HCT116 (cell line): ENCODE results near the gene ANKMY2.

Experiments used
- CEBPB ChIP-seq: IDR thresholded peaks from 2 replicates; pipeline ENCODE4 v1.6.1; 2012; ENCODE audit warnings: low read depth
- EZH2 ChIP-seq: fragments of 200-600 bp; sonication (generic); IDR thresholded peaks from 2 replicates; pipeline ENCODE4 v1.6.1; 2017; ENCODE audit warnings: antibody characterized with exemption, mixed run types
- EZH2phosphoT487 ChIP-seq: fragments of 200-600 bp; IDR thresholded peaks from 2 replicates; pipeline ENCODE4 v1.6.1; 2018; ENCODE audit warnings: antibody characterized with exemption, borderline replicate concordance
- FOSL1 ChIP-seq: IDR thresholded peaks from 2 replicates; pipeline ENCODE4 v1.6.1; 2012; ENCODE audit warnings: low read depth
- POLR2A ChIP-seq: IDR thresholded peaks from 2 replicates; pipeline ENCODE4 v1.7.0; 2011; ENCODE audit warnings: borderline replicate concordance; ENCODE audit not compliant: insufficient read depth, insufficient read length; ENCODE audit errors: extremely low read depth
- POLR2AphosphoS5 ChIP-seq: IDR thresholded peaks from 2 replicates; pipeline ENCODE4 v1.6.1; 2011; ENCODE audit warnings: mild to moderate bottlenecking, low read depth, low read length, moderate library complexity
- RAD21 ChIP-seq: IDR thresholded peaks from 2 replicates; pipeline ENCODE4 v1.6.1; 2012; ENCODE audit warnings: low read depth, mild to moderate bottlenecking
- SIN3A ChIP-seq: IDR thresholded peaks from 2 replicates; pipeline ENCODE4 v1.6.1; 2012; ENCODE audit warnings: low read depth
- SP1 ChIP-seq: IDR thresholded peaks from 2 replicates; pipeline ENCODE4 v1.6.1; 2012; ENCODE audit warnings: low read depth
- TCF7L2 ChIP-seq: IDR thresholded peaks from 2 replicates; pipeline ENCODE4 v1.7.0; 2011; ENCODE audit warnings: borderline replicate concordance, inconsistent platforms; ENCODE audit not compliant: insufficient read depth, insufficient read length; ENCODE audit errors: extremely low read depth
- TF ChIP-seq, protein P1 (sequence below), 3 experiments: fragments of 200-600 bp in 1 of 3; sonication (generic) in 1 of 3; IDR thresholded peaks in 2 of 3; conservative IDR thresholded peaks in 1 of 3; 2 replicates each; pipeline ENCODE4 v1.5.1; 2012 to 2017; ENCODE audit warnings: low read depth in 2 of 3, low read length in 2 of 3, antibody characterized with exemption in 1 of 3, borderline replicate concordance in 1 of 3, control low read depth in 1 of 3, mild to moderate bottlenecking in 1 of 3, mixed read lengths in 1 of 3, mixed run types in 1 of 3, moderate library complexity in 1 of 3; ENCODE audit not compliant: insufficient read depth in 1 of 3
- TF ChIP-seq, protein P2 (sequence below): IDR thresholded peaks from 2 replicates; pipeline ENCODE4 v1.6.1; 2012
- TF ChIP-seq, protein P3 (sequence below): IDR thresholded peaks from 2 replicates; pipeline ENCODE4 v1.6.1; 2012; ENCODE audit warnings: low read depth

DNA sequence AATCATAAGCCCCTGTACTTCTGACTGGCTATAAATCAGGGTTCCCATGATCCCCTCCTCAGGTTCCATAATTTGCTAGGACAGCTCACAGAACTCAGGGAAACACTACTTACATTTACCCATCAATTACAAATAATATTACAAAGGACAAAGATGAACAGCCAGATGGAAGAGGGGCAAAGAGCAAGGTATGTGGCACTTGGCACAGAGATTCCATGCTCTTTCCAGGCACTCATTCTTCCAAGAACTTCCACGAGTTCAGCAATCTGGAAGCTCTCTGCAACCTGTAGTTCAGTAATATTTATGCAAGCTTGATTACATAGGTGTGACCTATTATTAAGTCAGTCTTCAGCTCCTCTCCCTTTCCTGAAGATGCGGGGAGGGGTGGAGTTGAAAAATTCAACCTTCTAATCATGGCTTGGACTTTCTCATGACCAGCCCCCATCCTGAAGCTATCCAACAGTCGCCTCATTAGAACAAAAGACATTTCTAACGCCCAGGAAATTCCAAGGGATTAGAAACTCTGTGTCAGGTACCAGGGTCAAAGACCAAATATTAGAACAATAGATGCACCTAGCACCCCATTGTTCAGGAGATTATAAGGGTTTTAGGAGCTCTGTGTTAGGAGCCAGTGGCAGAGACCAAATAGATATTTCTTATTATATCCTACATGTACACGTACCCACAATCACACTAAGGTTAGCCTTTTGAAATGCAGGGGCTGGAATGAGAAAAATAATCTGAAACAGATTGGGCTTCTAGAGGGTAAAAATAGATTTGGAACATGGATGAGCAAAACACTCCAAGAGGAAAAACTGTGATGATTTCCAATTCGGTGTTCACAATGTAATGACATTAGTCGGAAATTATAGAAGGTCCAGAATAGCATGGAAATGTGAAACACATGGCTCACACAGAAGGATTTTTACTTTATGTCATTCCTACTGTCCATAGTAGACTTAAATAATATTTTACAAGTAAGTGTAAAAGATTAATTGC lies 7.0 kb downstream of the ANKMY2 start:
- TF ChIP-seq, protein P1, sequence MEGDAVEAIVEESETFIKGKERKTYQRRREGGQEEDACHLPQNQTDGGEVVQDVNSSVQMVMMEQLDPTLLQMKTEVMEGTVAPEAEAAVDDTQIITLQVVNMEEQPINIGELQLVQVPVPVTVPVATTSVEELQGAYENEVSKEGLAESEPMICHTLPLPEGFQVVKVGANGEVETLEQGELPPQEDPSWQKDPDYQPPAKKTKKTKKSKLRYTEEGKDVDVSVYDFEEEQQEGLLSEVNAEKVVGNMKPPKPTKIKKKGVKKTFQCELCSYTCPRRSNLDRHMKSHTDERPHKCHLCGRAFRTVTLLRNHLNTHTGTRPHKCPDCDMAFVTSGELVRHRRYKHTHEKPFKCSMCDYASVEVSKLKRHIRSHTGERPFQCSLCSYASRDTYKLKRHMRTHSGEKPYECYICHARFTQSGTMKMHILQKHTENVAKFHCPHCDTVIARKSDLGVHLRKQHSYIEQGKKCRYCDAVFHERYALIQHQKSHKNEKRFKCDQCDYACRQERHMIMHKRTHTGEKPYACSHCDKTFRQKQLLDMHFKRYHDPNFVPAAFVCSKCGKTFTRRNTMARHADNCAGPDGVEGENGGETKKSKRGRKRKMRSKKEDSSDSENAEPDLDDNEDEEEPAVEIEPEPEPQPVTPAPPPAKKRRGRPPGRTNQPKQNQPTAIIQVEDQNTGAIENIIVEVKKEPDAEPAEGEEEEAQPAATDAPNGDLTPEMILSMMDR (IDR thresholded peaks at IDR 0.05 in 2 of 3, conservative IDR thresholded peaks at IDR 0.05 in 1 of 3; ENCODE audit: borderline replicate concordance in 1 of 3, insufficient read depth in 1 of 3, low read depth in 2 of 3, low read length in 2 of 3): no peak
- TF ChIP-seq, protein P2, sequence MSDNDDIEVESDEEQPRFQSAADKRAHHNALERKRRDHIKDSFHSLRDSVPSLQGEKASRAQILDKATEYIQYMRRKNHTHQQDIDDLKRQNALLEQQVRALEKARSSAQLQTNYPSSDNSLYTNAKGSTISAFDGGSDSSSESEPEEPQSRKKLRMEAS: no peak
- TF ChIP-seq POLR2A: no peak
- TF ChIP-seq SIN3A: no peak
- TF ChIP-seq POLR2AphosphoS5: no peak
- no peak for TF ChIP-seq RAD21
- TF ChIP-seq EZH2: no peak
- TF ChIP-seq, protein P3, sequence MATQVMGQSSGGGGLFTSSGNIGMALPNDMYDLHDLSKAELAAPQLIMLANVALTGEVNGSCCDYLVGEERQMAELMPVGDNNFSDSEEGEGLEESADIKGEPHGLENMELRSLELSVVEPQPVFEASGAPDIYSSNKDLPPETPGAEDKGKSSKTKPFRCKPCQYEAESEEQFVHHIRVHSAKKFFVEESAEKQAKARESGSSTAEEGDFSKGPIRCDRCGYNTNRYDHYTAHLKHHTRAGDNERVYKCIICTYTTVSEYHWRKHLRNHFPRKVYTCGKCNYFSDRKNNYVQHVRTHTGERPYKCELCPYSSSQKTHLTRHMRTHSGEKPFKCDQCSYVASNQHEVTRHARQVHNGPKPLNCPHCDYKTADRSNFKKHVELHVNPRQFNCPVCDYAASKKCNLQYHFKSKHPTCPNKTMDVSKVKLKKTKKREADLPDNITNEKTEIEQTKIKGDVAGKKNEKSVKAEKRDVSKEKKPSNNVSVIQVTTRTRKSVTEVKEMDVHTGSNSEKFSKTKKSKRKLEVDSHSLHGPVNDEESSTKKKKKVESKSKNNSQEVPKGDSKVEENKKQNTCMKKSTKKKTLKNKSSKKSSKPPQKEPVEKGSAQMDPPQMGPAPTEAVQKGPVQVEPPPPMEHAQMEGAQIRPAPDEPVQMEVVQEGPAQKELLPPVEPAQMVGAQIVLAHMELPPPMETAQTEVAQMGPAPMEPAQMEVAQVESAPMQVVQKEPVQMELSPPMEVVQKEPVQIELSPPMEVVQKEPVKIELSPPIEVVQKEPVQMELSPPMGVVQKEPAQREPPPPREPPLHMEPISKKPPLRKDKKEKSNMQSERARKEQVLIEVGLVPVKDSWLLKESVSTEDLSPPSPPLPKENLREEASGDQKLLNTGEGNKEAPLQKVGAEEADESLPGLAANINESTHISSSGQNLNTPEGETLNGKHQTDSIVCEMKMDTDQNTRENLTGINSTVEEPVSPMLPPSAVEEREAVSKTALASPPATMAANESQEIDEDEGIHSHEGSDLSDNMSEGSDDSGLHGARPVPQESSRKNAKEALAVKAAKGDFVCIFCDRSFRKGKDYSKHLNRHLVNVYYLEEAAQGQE: no peak
- TF ChIP-seq EZH2phosphoT487: no peak
- no peak for TF ChIP-seq SP1
- TF ChIP-seq FOSL1: no peak
- TF ChIP-seq CEBPB: no peak
- TF ChIP-seq TCF7L2: no peak
